Mesendoderm (in vitro differentiated cells): Measurements from ENCODE around the gene TUSC7.

Experiments
- DNase-seq: peaks from one replicate; pipeline ENCODE4 v3.0.0; 2013
- H2AK5ac ChIP-seq: 2 replicates; pipeline ENCODE4 v1.6.1; 2013; ENCODE audit warnings: low read length, inconsistent platforms
- H2BK120ac ChIP-seq: 2 replicates; pipeline ENCODE4 v1.6.1; 2013; ENCODE audit warnings: low read depth, mild to moderate bottlenecking, low read length, moderate library complexity, mixed read lengths
- H2BK15ac ChIP-seq: replicated peaks from 2 replicates; pipeline ENCODE4 v1.6.1; 2013; ENCODE audit warnings: low read depth, mild to moderate bottlenecking, moderate library complexity
- H2BK5ac ChIP-seq: 2 replicates; pipeline ENCODE4 v1.6.1; 2013; ENCODE audit warnings: low read length, inconsistent platforms
- H3K18ac ChIP-seq: 2 replicates; pipeline ENCODE4 v1.6.1; 2013; ENCODE audit warnings: mild to moderate bottlenecking, low read length, mixed read lengths
- H3K23ac ChIP-seq: one replicate; pipeline ENCODE4 v1.6.1; 2013; ENCODE audit warnings: low read length
- H3K27ac ChIP-seq: 2 replicates; pipeline ENCODE4 v1.5.1; 2013; ENCODE audit warnings: low read depth, mild to moderate bottlenecking, inconsistent platforms, low read length, moderate library complexity
- H3K27me3 ChIP-seq: 2 replicates; pipeline ENCODE4 v1.6.1; 2013; ENCODE audit warnings: low read length, control low read depth, mild to moderate bottlenecking, inconsistent platforms; ENCODE audit not compliant: insufficient read depth, poor library complexity
- H3K36me3 ChIP-seq: 2 replicates; pipeline ENCODE4 v1.6.1; 2013; ENCODE audit warnings: low read length, inconsistent platforms; ENCODE audit not compliant: control insufficient read depth, insufficient read depth
- H3K4ac ChIP-seq: one replicate; pipeline ENCODE4 v1.6.1; 2013; ENCODE audit warnings: low read depth, mild to moderate bottlenecking, low read length, moderate library complexity
- H3K4me1 ChIP-seq: 2 replicates; pipeline ENCODE4 v1.6.1; 2013; ENCODE audit warnings: low read depth, low read length, inconsistent platforms; ENCODE audit not compliant: control insufficient read depth
- H3K4me2 ChIP-seq: 2 replicates; pipeline ENCODE4 v1.6.1; 2013; ENCODE audit warnings: low read length
- H3K4me3 ChIP-seq: 2 replicates; pipeline ENCODE4 v1.5.1; 2013; ENCODE audit warnings: mild to moderate bottlenecking, low read length
- H3K56ac ChIP-seq: one replicate; pipeline ENCODE4 v1.6.1; 2013; ENCODE audit warnings: low read length
- H3K79me1 ChIP-seq: 2 replicates; pipeline ENCODE4 v1.6.1; 2013; ENCODE audit warnings: low read length, inconsistent platforms
- H3K79me2 ChIP-seq: 2 replicates; pipeline ENCODE4 v1.6.1; 2013; ENCODE audit warnings: mild to moderate bottlenecking, low read length; ENCODE audit not compliant: control insufficient read depth, insufficient read depth
- H3K9ac ChIP-seq: 2 replicates; pipeline ENCODE4 v1.6.1; 2013; ENCODE audit warnings: low read length, inconsistent platforms
- H4K5ac ChIP-seq: one replicate; pipeline ENCODE4 v1.6.1; 2013; ENCODE audit warnings: low read length
- H4K8ac ChIP-seq: one replicate; pipeline ENCODE4 v1.6.1; 2013; ENCODE audit warnings: low read depth, mild to moderate bottlenecking, control low read depth, low read length, moderate library complexity
- WGBS: extraction: QIAGEN DNeasy Blood & Tissue Kit; methylation state at CpG from one replicate; pipeline ENCODE4 v1.1.7; 2013; ENCODE audit warnings: low lambda C conversion rate, missing lambda C conversion rate; ENCODE audit not compliant: insufficient coverage; ENCODE audit errors: extremely low coverage; 5-methylcytosine and 5-hydroxymethylcytosine counted together

The TUSC7 gene

GRCh38 chr3:116740293-116740692 lies 30.7 kb downstream of the TUSC7 start:
- Histone ChIP-seq H2BK120ac (no peak overlapping the region), H2BK15ac (no peak overlapping the region), H3K36me3 (no peaks in the 10 kb centered on the region), H3K23ac (no peak overlapping the region), H3K4ac (no peak overlapping the region), H3K4me3 (no peak overlapping the region), H4K8ac (no peak overlapping the region), H3K4me1 (peaks cover 3% of the 10 kb centered on the region), H3K27me3 (no peaks in the 10 kb centered on the region), H2BK5ac (no peak overlapping the region), H3K4me2 (no peak overlapping the region), H3K18ac (no peak overlapping the region), H3K9ac (no peak overlapping the region), H2AK5ac (no peak overlapping the region), H3K56ac (no peak overlapping the region), H4K5ac (no peak overlapping the region), H3K79me1 (no peaks in the 10 kb centered on the region), H3K27ac (no peak overlapping the region), H3K79me2 (no peaks in the 10 kb centered on the region)
- no CpG with 5 or more reads among the region's 2 CpGs for WGBS
- no peak for DNase-seq

- no peaks in the 10 kb centered on the region for H3K36me3 ChIP-seq
- no peak overlapping the region for H4K5ac ChIP-seq
- H3K4ac ChIP-seq, result no peak overlapping the region
- no peak overlapping the region for H2BK15ac ChIP-seq
- H3K27ac ChIP-seq, result no peak overlapping the region
- H2BK5ac ChIP-seq, result no peak overlapping the region
- DNase-seq, result peak; percentile 82
- H3K23ac ChIP-seq, result no peak overlapping the region
- H2AK5ac ChIP-seq, result no peak overlapping the region
- peaks cover 3% of the 10 kb centered on the region for H3K4me1 ChIP-seq
- H2BK120ac ChIP-seq, result no peak overlapping the region
- no peak overlapping the region for H3K56ac ChIP-seq
- H3K9ac ChIP-seq, result no peak overlapping the region
- no CpG with 5 or more reads among the region's 1 CpG for WGBS
- no peak overlapping the region for H3K4me3 ChIP-seq
- no peaks in the 10 kb centered on the region for H3K27me3 ChIP-seq
- H3K79me2 ChIP-seq, result no peaks in the 10 kb centered on the region
- no peak overlapping the region for H4K8ac ChIP-seq
- H3K4me2 ChIP-seq, result no peak overlapping the region
- H3K79me1 ChIP-seq, result no peaks in the 10 kb centered on the region
- no peak overlapping the region for H3K18ac ChIP-seq
Observed at GRCh38 chr3:116741467-116741866, 31.9 kb downstream of the TUSC7 start.

GRCh38 chr3:116743062-116743461 lies 33.5 kb downstream of the TUSC7 start:
- no peak overlapping the region for H4K8ac ChIP-seq
- no peak overlapping the region for H2BK120ac ChIP-seq
- H3K27ac ChIP-seq, result no peak overlapping the region
- no peak overlapping the region for H3K4me2 ChIP-seq
- no peak overlapping the region for H2AK5ac ChIP-seq
- no peak overlapping the region for H2BK5ac ChIP-seq
- no peak overlapping the region for H3K56ac ChIP-seq
- H3K27me3 ChIP-seq, result no peaks in the 10 kb centered on the region
- H4K5ac ChIP-seq, result no peak overlapping the region
- H3K4ac ChIP-seq, result no peak overlapping the region
- no peaks in the 10 kb centered on the region for H3K79me2 ChIP-seq
- H3K4me3 ChIP-seq, result no peak overlapping the region
- no peak for DNase-seq
- no peaks in the 10 kb centered on the region for H3K79me1 ChIP-seq
- H3K36me3 ChIP-seq, result no peaks in the 10 kb centered on the region
- no peak overlapping the region for H3K9ac ChIP-seq
- H3K18ac ChIP-seq, result no peak overlapping the region
- peaks cover 3% of the 10 kb centered on the region for H3K4me1 ChIP-seq
- H3K23ac ChIP-seq, result no peak overlapping the region
- H2BK15ac ChIP-seq, result no peak overlapping the region

- no CpG with 5 or more reads among the region's 3 CpGs for whole genome bisulfite sequencing
- Histone ChIP-seq H3K56ac (no peak overlapping the region), H3K36me3 (no peaks in the 10 kb centered on the region)
Observed at GRCh38 chr3:116749388-116749787, 39.8 kb downstream of the TUSC7 start.

GRCh38 chr3:116757315-116757714 lies 47.7 kb downstream of the TUSC7 start:
- no peak overlapping the region for H3K9ac ChIP-seq
- H3K23ac ChIP-seq, result no peak overlapping the region
- H2BK120ac ChIP-seq, result no peak overlapping the region
- no peak overlapping the region for H4K8ac ChIP-seq
- H3K79me2 ChIP-seq, result no peaks in the 10 kb centered on the region
- no peak overlapping the region for H3K56ac ChIP-seq
- no peak overlapping the region for H2BK15ac ChIP-seq
- no peak overlapping the region for H2BK5ac ChIP-seq
- H3K18ac ChIP-seq, result no peak overlapping the region
- H3K79me1 ChIP-seq, result no peaks in the 10 kb centered on the region
- H3K4me3 ChIP-seq, result no peak overlapping the region
- no peaks in the 10 kb centered on the region for H3K36me3 ChIP-seq
- DNase-seq, result no peak
- H3K27me3 ChIP-seq, result no peaks in the 10 kb centered on the region
- WGBS, result no CpG with 5 or more reads among the region's 2 CpGs
- no peak overlapping the region for H3K27ac ChIP-seq
- H4K5ac ChIP-seq, result no peak overlapping the region
- H3K4ac ChIP-seq, result no peak overlapping the region
- no peak overlapping the region for H2AK5ac ChIP-seq
- peaks cover 2% of the 10 kb centered on the region for H3K4me1 ChIP-seq
- H3K4me2 ChIP-seq, result no peak overlapping the region

More at GRCh38 chr3:116749388-116749787, 39.8 kb downstream of the TUSC7 start:
- Histone ChIP-seq H3K9ac (no peak overlapping the region), H4K5ac (no peak overlapping the region), H3K4me1 (no peaks in the 10 kb centered on the region), H3K27ac (no peak overlapping the region), H3K18ac (no peak overlapping the region), H3K23ac (no peak overlapping the region), H4K8ac (no peak overlapping the region), H3K4ac (no peak overlapping the region), H3K4me3 (no peak overlapping the region), H3K27me3 (no peaks in the 10 kb centered on the region), H2BK120ac (no peak overlapping the region), H2AK5ac (no peak overlapping the region), H3K4me2 (no peak overlapping the region), H3K79me2 (no peaks in the 10 kb centered on the region), H2BK15ac (no peak overlapping the region), H2BK5ac (no peak overlapping the region), H3K79me1 (no peaks in the 10 kb centered on the region)
- DNase-seq, result no peak

GRCh38 chr3:116759316-116759715 lies 49.7 kb downstream of the TUSC7 start:
- H3K4me2 ChIP-seq, result no peak overlapping the region
- no peak overlapping the region for H3K4me3 ChIP-seq
- no peak overlapping the region for H3K27ac ChIP-seq
- H4K8ac ChIP-seq, result no peak overlapping the region
- no peak overlapping the region for H2AK5ac ChIP-seq
- no peaks in the 10 kb centered on the region for H3K79me1 ChIP-seq
- DNase-seq, result no peak
- H4K5ac ChIP-seq, result no peak overlapping the region
- no CpG with 5 or more reads among the region's 1 CpG for WGBS
- H3K9ac ChIP-seq, result no peak overlapping the region
- H3K36me3 ChIP-seq, result no peaks in the 10 kb centered on the region
- H3K56ac ChIP-seq, result no peak overlapping the region
- H2BK15ac ChIP-seq, result no peak overlapping the region
- H3K4ac ChIP-seq, result no peak overlapping the region
- H2BK120ac ChIP-seq, result no peak overlapping the region
- H2BK5ac ChIP-seq, result no peak overlapping the region
- H3K23ac ChIP-seq, result no peak overlapping the region
- H3K27me3 ChIP-seq, result no peaks in the 10 kb centered on the region
- no peaks in the 10 kb centered on the region for H3K79me2 ChIP-seq
- no peak overlapping the region for H3K18ac ChIP-seq
- peaks cover 2% of the 10 kb centered on the region for H3K4me1 ChIP-seq
